ENCODE results near the gene SPARCL1.

The SPARCL1 gene
- long read RNA-seq: 0 reads

DNA sequence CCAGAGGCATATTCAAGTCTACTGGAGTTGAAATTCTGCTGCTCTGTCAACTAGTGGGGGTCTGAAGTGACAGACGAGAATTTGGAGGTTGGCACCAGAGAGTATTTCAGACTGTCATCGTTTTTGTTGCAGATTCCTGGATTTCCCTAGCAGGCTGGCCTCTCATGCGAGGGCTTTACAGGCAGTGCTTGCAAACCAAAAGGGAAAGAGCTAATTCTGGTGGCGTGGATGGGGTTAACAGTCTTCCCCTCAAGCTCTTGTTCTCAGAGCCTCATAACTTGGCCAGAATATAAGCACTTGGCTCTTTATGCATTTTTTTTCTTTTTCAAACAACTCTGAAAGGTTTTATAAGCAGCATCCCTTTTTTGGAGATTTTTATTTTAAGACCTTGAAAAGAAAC lies at the start of gene SPARCL1:
Gene SPARCL1 (minus strand): TSS at position 190 of the 400 bp plus-strand sequence. CDS start 29,802 bp downstream, outside the sequence.
- Histone ChIP-seq H3K4me3 (replicated peaks; ENCODE audit: insufficient read depth, low read length) (no peak within 1 kb of the TSS), H3K27me3 (ENCODE audit: insufficient read depth, poor library complexity, severe bottlenecking) (no peaks in the 10 kb centered on the region), H3K27ac (replicated peaks) (no peak within 1 kb of the TSS)
- no peak for DNase-seq (ENCODE audit: low read depth in 1 of 2, low spot score in 1 of 2)
- TF ChIP-seq GABPA (IDR thresholded peaks at IDR 0.05; ENCODE audit: low read depth) (no peak), SPI1 (IDR thresholded peaks at IDR 0.05; ENCODE audit: borderline replicate concordance, low read depth) (no peak), POLR2AphosphoS5 (IDR thresholded peaks at IDR 0.05; ENCODE audit: low read depth) (no peak)
- TF ChIP-seq, protein P1, sequence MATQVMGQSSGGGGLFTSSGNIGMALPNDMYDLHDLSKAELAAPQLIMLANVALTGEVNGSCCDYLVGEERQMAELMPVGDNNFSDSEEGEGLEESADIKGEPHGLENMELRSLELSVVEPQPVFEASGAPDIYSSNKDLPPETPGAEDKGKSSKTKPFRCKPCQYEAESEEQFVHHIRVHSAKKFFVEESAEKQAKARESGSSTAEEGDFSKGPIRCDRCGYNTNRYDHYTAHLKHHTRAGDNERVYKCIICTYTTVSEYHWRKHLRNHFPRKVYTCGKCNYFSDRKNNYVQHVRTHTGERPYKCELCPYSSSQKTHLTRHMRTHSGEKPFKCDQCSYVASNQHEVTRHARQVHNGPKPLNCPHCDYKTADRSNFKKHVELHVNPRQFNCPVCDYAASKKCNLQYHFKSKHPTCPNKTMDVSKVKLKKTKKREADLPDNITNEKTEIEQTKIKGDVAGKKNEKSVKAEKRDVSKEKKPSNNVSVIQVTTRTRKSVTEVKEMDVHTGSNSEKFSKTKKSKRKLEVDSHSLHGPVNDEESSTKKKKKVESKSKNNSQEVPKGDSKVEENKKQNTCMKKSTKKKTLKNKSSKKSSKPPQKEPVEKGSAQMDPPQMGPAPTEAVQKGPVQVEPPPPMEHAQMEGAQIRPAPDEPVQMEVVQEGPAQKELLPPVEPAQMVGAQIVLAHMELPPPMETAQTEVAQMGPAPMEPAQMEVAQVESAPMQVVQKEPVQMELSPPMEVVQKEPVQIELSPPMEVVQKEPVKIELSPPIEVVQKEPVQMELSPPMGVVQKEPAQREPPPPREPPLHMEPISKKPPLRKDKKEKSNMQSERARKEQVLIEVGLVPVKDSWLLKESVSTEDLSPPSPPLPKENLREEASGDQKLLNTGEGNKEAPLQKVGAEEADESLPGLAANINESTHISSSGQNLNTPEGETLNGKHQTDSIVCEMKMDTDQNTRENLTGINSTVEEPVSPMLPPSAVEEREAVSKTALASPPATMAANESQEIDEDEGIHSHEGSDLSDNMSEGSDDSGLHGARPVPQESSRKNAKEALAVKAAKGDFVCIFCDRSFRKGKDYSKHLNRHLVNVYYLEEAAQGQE (IDR thresholded peaks at IDR 0.05; ENCODE audit: insufficient replicate concordance, low read depth): no peak
- TF ChIP-seq, protein P2, sequence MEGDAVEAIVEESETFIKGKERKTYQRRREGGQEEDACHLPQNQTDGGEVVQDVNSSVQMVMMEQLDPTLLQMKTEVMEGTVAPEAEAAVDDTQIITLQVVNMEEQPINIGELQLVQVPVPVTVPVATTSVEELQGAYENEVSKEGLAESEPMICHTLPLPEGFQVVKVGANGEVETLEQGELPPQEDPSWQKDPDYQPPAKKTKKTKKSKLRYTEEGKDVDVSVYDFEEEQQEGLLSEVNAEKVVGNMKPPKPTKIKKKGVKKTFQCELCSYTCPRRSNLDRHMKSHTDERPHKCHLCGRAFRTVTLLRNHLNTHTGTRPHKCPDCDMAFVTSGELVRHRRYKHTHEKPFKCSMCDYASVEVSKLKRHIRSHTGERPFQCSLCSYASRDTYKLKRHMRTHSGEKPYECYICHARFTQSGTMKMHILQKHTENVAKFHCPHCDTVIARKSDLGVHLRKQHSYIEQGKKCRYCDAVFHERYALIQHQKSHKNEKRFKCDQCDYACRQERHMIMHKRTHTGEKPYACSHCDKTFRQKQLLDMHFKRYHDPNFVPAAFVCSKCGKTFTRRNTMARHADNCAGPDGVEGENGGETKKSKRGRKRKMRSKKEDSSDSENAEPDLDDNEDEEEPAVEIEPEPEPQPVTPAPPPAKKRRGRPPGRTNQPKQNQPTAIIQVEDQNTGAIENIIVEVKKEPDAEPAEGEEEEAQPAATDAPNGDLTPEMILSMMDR (IDR thresholded peaks at IDR 0.05; ENCODE audit: insufficient read depth, low read length): no peak

- no peaks in the 10 kb centered on the region for H3K27me3 ChIP-seq (ENCODE audit: insufficient read depth, poor library complexity, severe bottlenecking)
- no peak for DNase-seq (ENCODE audit: low read depth in 1 of 2, low spot score in 1 of 2)
- H3K4me3 ChIP-seq (replicated peaks; ENCODE audit: insufficient read depth, low read length): no peak overlapping the region
- TF ChIP-seq GABPA (IDR thresholded peaks at IDR 0.05; ENCODE audit: low read depth) (no peak), POLR2AphosphoS5 (IDR thresholded peaks at IDR 0.05; ENCODE audit: low read depth) (no peak)
- TF ChIP-seq, protein P2 (IDR thresholded peaks at IDR 0.05; ENCODE audit: insufficient read depth, low read length): no peak
- TF ChIP-seq, protein P1 (IDR thresholded peaks at IDR 0.05; ENCODE audit: insufficient replicate concordance, low read depth): no peak
- H3K27ac ChIP-seq (replicated peaks): no peak overlapping the region
Measured at GRCh38 chr4:87575983-87576382, 46.8 kb upstream of the SPARCL1 start.

GRCh38 chr4:87575408-87575807 lies 46.2 kb upstream of the SPARCL1 start:
- TF ChIP-seq, protein P2 (IDR thresholded peaks at IDR 0.05; ENCODE audit: insufficient read depth, low read length): no peak
- TF ChIP-seq, protein P1 (IDR thresholded peaks at IDR 0.05; ENCODE audit: insufficient replicate concordance, low read depth): no peak
- TF ChIP-seq SPI1 (IDR thresholded peaks at IDR 0.05; ENCODE audit: borderline replicate concordance, low read depth) (no peak), POLR2AphosphoS5 (IDR thresholded peaks at IDR 0.05; ENCODE audit: low read depth) (no peak), GABPA (IDR thresholded peaks at IDR 0.05; ENCODE audit: low read depth) (no peak)

More at GRCh38 chr4:87575408-87575807, 46.2 kb upstream of the SPARCL1 start:
- Histone ChIP-seq H3K4me3 (replicated peaks; ENCODE audit: insufficient read depth, low read length) (no peak overlapping the region), H3K27ac (replicated peaks) (no peak overlapping the region), H3K27me3 (ENCODE audit: insufficient read depth, poor library complexity, severe bottlenecking) (no peaks in the 10 kb centered on the region)
- DNase-seq (ENCODE audit: low read depth in 1 of 2, low spot score in 1 of 2): no peak

All from HL-60 (cell line).